Renal cortical epithelial cell (primary cell): Measurements from ENCODE around the gene ESPN. TPM values are rescaled to one million over a fixed set of nuclear protein-coding genes. Genes with fewer than 3 reads are reported as not detected.
"Not testable (repeated sequence)": the region's sequence is repeated elsewhere in the genome, so short reads cannot be mapped to it uniquely, and the experiment has no call there.

Source experiments
- DNase-seq: peaks from one replicate; pipeline ENCODE4 v3.0.0-alpha.2; 2011; ENCODE audit warnings: low read depth
- total RNA-seq: library from RNA; depleted of rRNA; stranded (reverse); fragments of >200 nt; gene quantifications from 2 replicates; pipeline ENCODE4 v1.2.3, GENCODE V29; 2014

ESPN gene
- total RNA-seq, 1 donor from 2014 or later: 0.25 TPM

GRCh38 chr1:6427441-6428390, 3.1 kb downstream of the ESPN start:
- no peak for DNase-seq

GRCh38 chr1:6428453-6428852, 3.9 kb downstream of the ESPN start:
- not testable (repeated sequence) for DNase-seq

- peak; percentile 26 for DNase-seq
Observed at GRCh38 chr1:6429660-6430411, 5.3 kb downstream of the ESPN start.

- not testable (repeated sequence) for DNase-seq
Observed at GRCh38 chr1:6431645-6432579, 7.3 kb downstream of the ESPN start.

- no peak for DNase-seq
Observed at GRCh38 chr1:6434186-6434585, 9.6 kb downstream of the ESPN start.

- no peak for DNase-seq
Observed at GRCh38 chr1:6435129-6435528, 10.6 kb downstream of the ESPN start.

GRCh38 chr1:6435547-6435946, 11.0 kb downstream of the ESPN start:
- DNase-seq: no peak

GRCh38 chr1:6436277-6436676, 11.7 kb downstream of the ESPN start:
- not testable (repeated sequence) for DNase-seq

- DNase-seq: peak; percentile 75
Observed at GRCh38 chr1:6437012-6437700, 12.6 kb downstream of the ESPN start.

GRCh38 chr1:6438047-6438525, 13.5 kb downstream of the ESPN start:
- peak; percentile 60 for DNase-seq

GRCh38 chr1:6440198-6441126, 15.9 kb downstream of the ESPN start:
- no peak for DNase-seq

- DNase-seq: no peak
Observed at GRCh38 chr1:6441586-6441985, 17.0 kb downstream of the ESPN start.

GRCh38 chr1:6443339-6444115, 19.0 kb downstream of the ESPN start:
- no peak for DNase-seq

GRCh38 chr1:6444377-6444776, 19.8 kb downstream of the ESPN start:
- DNase-seq: no peak

- no peak for DNase-seq
Observed at GRCh38 chr1:6445062-6445763, 20.6 kb downstream of the ESPN start.

- DNase-seq: not testable (repeated sequence)
Observed at GRCh38 chr1:6445929-6446328, 21.4 kb downstream of the ESPN start.

- no peak for DNase-seq
Observed at GRCh38 chr1:6446665-6447015, 22.1 kb downstream of the ESPN start.

- no peak for DNase-seq
Observed at GRCh38 chr1:6447016-6447817, 22.6 kb downstream of the ESPN start.
